GM10266 (cell line): ENCODE data around the gene CACNA2D4.

Experiments used
- DNase-seq: peaks from one replicate; pipeline ENCODE4 v3.0.0; 2012; ENCODE audit errors: extremely low spot score
- CTCF ChIP-seq: IDR thresholded peaks from 2 replicates; pipeline ENCODE4 v1.5.1; 2012; ENCODE audit warnings: mild to moderate bottlenecking, low read depth; ENCODE audit not compliant: control insufficient read depth, insufficient read depth; ENCODE audit errors: missing control alignments

Gene CACNA2D4

GRCh38 chr12:1830401-1830845, 88.0 kb downstream of the CACNA2D4 start:
- TF ChIP-seq CTCF, result no peak
- DNase-seq, result no peak

GRCh38 chr12:1829306-1829900, 89.0 kb downstream of the CACNA2D4 start:
- no peak for TF ChIP-seq CTCF
- no peak for DNase-seq

DNA sequence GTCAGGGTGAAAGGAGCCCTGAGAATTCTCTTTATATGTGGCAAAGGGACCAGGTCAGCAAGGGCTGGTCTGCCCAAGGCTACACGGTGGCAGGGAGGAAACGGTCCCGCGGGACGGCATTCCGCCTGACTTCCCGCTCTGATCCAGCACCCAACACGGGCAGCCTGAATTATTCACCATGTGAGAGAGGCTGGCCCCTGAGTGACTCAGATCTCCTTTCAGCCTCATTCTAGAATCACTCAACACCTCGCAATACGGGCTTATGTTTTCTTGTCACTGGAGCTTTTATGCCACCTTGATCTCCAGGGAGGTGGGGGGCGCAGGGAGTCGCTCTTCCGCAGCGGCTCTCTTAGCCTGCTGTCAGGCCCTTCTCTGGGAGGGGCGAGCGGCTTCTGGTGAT, 89.6 kb downstream of the CACNA2D4 start:
- TF ChIP-seq CTCF, result no peak
- DNase-seq, result no peak

GRCh38 chr12:1827826-1828805, 90.3 kb downstream of the CACNA2D4 start:
- DNase-seq, result no peak
- no peak for TF ChIP-seq CTCF

DNA sequence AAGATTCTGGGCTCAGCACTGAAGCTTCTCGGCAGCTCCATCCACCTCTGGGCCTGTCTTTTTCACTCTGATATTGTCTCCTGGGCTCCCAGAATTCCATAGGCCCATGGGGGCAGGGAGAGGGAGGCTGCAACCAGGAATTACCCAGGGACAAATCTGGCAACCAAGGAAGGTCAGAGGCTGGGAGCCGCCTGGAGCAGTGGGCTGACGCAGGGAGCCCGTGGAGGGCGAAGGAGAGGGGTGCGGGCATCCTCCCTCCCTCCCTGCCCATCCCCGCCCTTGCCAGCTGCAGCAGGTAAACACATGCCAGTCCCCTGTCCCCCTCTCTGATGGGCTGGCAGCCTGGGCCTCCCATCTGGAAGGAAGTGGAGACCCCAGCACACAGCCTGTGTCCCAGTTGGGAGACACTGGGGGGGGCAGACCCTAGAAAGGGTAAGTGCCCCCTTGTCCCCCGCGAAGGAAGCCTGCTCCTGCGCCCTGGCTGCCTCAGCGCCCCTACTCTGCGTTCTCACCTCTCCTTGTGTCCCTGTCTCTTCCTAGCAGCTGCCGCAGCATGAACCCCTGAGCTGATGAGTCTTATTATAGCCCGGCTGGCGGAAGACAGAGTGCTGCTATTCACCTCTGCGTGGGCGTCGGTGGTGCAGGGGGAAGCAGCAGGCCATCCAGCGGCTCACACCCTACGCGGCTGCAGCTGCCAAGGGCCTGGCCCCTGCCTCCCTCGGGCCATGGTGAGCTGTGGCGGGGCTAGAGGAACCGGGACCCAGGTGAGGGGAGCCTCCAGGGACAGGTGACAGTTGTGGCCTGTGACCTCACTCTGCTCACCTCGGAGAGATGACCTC, 91.4 kb downstream of the CACNA2D4 start:
- DNase-seq, result no peak

GRCh38 chr12:1826401-1826800, 92.1 kb downstream of the CACNA2D4 start:
- no peak for TF ChIP-seq CTCF
- no peak for DNase-seq

More for the DNA sequence above, 91.4 kb downstream of the CACNA2D4 start:
- no peak for TF ChIP-seq CTCF
